Ovary (tissue), 3 donors: ENCODE data around the gene UBE3C.

Experiments used
- POLR2A ChIP-seq: fragments of 450-650 bp; IDR thresholded peaks from one replicate; pipeline ENCODE4 v1.6.1; 2017; ENCODE audit warnings: antibody characterized with exemption, mild to moderate bottlenecking, moderate library complexity
- TF ChIP-seq, protein P1 (sequence below), 3 donors: fragments of 450-650 bp in 2 of 3; fragments of 200-600 bp in 1 of 3; IDR thresholded peaks; one replicate each; pipeline versions ENCODE4 v1.5.1 to v1.8.0; 2016 to 2022; ENCODE audit warnings: antibody characterized with exemption in 3 of 3, mild to moderate bottlenecking in 1 of 3
- donor health status: DM: no; HTN: no; CAD: no.

GRCh38 chr7:157158400-157158799, 19.7 kb downstream of the UBE3C start:
- TF ChIP-seq, protein P1, sequence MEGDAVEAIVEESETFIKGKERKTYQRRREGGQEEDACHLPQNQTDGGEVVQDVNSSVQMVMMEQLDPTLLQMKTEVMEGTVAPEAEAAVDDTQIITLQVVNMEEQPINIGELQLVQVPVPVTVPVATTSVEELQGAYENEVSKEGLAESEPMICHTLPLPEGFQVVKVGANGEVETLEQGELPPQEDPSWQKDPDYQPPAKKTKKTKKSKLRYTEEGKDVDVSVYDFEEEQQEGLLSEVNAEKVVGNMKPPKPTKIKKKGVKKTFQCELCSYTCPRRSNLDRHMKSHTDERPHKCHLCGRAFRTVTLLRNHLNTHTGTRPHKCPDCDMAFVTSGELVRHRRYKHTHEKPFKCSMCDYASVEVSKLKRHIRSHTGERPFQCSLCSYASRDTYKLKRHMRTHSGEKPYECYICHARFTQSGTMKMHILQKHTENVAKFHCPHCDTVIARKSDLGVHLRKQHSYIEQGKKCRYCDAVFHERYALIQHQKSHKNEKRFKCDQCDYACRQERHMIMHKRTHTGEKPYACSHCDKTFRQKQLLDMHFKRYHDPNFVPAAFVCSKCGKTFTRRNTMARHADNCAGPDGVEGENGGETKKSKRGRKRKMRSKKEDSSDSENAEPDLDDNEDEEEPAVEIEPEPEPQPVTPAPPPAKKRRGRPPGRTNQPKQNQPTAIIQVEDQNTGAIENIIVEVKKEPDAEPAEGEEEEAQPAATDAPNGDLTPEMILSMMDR (IDR thresholded peaks at IDR 0.05) = no peak
- no peak for TF ChIP-seq POLR2A
